Measurements from ENCODE around the gene ACOXL. TPM values are rescaled to one million over a fixed set of nuclear protein-coding genes. Genes with fewer than 3 reads are reported as not detected.
"Not testable (repeated sequence)": the region's sequence is repeated elsewhere in the genome, so short reads cannot be mapped to it uniquely, and the experiment has no call there.

Gene ACOXL
- polyA plus RNA-seq, 3 donors from 2014 or later = not detected

DNA sequence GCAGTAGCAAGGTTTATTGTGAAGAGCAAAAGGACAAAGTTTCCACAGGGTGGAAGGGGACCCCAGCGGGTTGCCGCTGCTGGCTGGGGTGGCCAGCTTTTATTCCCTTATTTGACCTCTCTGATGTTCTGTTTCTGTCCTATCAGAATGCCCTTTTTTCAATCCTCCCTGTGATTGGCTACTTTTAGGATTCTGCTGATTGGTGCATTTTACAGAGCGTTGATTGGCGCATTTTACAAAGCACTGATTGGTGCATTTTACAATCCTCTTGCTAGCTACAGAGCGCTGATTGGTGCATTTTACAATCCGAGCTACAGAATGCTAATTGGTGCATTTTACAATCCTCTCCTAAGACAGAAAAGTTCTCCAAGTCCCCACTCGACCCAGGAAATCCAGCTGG lies 123.5 kb downstream of the ACOXL start:
- peak overlapping the region in 3 of 6 donors; percentile 35 to 64 (median 36) for H3K27ac Mint-ChIP-seq
- H3K4me3 Mint-ChIP-seq = peak overlapping the region in 3 of 5 donors; percentile 7 to 53 (median 48)
- not testable (repeated sequence) for H3K36me3 Mint-ChIP-seq, H3K9me3 Mint-ChIP-seq, DNase-seq
- peaks cover 78 to 92% of the 10 kb centered on the region in 2 donors for H3K4me1 Mint-ChIP-seq
- peaks cover 6 to 20% (median 19%) of the 10 kb centered on the region in 3 donors for H3K27me3 Mint-ChIP-seq (ENCODE audit: low read depth in 3 of 3)

GRCh38 chr2:110858135-110858725 lies 125.9 kb downstream of the ACOXL start:
- H3K4me1 Mint-ChIP-seq = peaks cover 54 to 71% of the 10 kb centered on the region in 2 donors
- DNase-seq = peak; percentile 68 to 80 (median 72)
- H3K9me3 Mint-ChIP-seq = no peaks in the 10 kb centered on the region
- no peaks in the 10 kb centered on the region for H3K36me3 Mint-ChIP-seq
- H3K27ac Mint-ChIP-seq = peak overlapping the region; percentile 24 to 80 (median 66)
- H3K27me3 Mint-ChIP-seq (ENCODE audit: low read depth in 3 of 3) = peaks cover 2 to 18% (median 9%) of the 10 kb centered on the region in 3 donors
- peak overlapping the region; percentile 0 to 74 (median 19) for H3K4me3 Mint-ChIP-seq

DNA sequence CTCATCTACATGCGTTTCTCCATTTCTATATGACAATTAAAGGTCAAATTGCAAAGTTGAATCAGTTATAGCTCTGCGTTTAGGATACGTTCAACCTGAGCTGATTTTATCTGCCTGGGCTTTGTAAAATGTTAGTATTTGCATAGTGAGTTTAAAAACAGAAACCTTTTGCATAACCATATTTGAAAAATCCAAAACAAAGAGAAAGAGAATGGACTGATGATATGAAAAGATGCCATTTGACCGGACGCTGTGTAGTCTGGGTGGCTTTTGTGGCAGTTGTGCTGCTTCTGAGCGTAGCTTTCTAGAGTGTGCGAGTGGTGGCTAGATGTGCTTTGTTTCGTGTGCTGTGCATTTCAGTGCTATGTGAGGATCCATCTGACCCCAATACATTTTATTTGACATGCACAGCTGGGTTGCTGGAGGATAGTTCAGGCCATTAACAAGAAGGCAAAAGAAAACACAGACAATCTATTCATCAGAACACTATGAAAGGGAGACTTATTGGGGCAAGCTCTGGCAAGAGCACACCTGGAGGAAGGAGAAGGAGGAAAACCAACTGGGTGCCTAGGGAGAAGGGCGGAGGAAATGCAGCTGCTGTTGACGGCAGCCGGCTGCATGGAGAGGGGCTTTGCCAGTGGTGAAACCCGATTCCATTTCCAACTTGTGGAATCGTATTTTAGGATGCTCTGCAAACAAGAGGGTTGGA lies 126.8 kb downstream of the ACOXL start:
- peaks cover 2 to 18% (median 8%) of the 10 kb centered on the region in 3 donors for H3K27me3 Mint-ChIP-seq (ENCODE audit: low read depth in 3 of 3)
- H3K4me1 Mint-ChIP-seq = peaks cover 46 to 61% of the 10 kb centered on the region in 2 donors
- no peaks in the 10 kb centered on the region for H3K9me3 Mint-ChIP-seq
- peak overlapping the region; percentile 12 to 74 (median 18) for H3K4me3 Mint-ChIP-seq
- no peak for DNase-seq
- no peaks in the 10 kb centered on the region for H3K36me3 Mint-ChIP-seq
- H3K27ac Mint-ChIP-seq = peak overlapping the region in 3 of 6 donors; percentile 23 to 80 (median 24)

GRCh38 chr2:110860630-110861029 lies 128.3 kb downstream of the ACOXL start:
- no peak for DNase-seq
- Mint-ChIP-seq H3K4me3 (peak overlapping the region in 1 of 5 donors; percentile 50), H3K27ac (peak overlapping the region in 1 of 6 donors; percentile 8), H3K27me3 (ENCODE audit: low read depth in 3 of 3) (peaks cover 2 to 18% (median 8%) of the 10 kb centered on the region in 3 donors), H3K9me3 (no peaks in the 10 kb centered on the region), H3K36me3 (no peaks in the 10 kb centered on the region), H3K4me1 (peaks cover 32 to 47% of the 10 kb centered on the region in 2 donors)

DNA sequence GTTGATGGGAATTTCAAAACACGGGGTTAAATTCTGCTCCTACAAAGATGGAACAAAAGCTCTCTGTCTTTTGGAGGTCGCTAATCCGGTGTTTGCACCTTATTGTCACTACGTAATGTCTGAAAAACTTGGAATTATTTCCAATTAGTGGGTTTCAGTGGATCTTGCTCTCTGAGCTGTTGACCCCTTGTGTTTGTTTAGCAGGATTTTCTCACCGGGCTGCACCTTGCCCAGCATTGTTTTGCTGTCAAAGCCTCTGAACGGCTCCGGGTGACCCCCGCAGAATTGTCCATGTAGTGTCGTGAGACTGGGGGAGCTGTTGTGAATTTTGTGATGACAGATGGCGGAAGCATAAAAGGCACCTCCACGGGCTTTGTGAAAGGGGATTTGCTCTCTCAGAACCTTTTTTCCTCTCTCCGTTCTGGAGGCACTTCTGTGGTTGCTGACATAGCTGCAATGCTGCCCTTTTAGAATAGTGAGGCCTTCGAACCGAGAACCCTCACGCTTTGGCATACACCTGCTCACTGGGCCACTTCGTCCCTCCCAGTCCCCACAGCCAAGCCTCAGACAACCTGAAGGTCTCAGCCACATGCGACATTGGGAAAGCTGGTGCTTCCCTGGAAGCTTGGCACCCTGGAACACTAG lies 129.4 kb downstream of the ACOXL start:
- Mint-ChIP-seq H3K36me3 (no peaks in the 10 kb centered on the region), H3K27me3 (ENCODE audit: low read depth in 3 of 3) (peaks cover 2 to 18% (median 8%) of the 10 kb centered on the region in 3 donors), H3K27ac (peak overlapping the region in 1 of 6 donors; percentile 14), H3K4me1 (peaks cover 23 to 35% of the 10 kb centered on the region in 2 donors), H3K9me3 (no peaks in the 10 kb centered on the region), H3K4me3 (no peak overlapping the region)
- no peak for DNase-seq

DNA sequence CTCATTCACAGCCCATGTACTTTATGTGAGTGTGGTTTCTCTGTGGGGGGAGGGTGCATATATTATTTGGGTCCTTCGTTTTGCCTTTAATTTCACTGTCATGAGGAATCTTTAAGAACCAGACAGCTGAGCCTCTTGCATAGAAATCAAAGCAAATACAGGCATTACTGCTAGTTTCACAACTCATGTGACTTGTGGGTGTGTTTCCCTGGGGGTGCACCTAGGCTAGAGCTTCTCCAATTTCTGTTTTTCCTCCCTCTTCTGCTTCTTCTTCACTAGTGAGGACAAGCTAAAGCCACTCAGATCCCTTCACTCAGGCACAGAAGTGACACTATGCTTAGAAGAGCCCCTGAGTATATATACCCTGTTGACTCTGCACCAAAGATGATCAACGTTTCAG lies 131.4 kb downstream of the ACOXL start:
- no peak for DNase-seq
- H3K27me3 Mint-ChIP-seq (ENCODE audit: low read depth in 3 of 3) = peaks cover 2 to 16% (median 5%) of the 10 kb centered on the region in 3 donors
- H3K4me1 Mint-ChIP-seq = peaks cover 15 to 22% of the 10 kb centered on the region in 2 donors
- H3K36me3 Mint-ChIP-seq = no peaks in the 10 kb centered on the region
- H3K27ac Mint-ChIP-seq = no peak overlapping the region
- H3K4me3 Mint-ChIP-seq = no peak overlapping the region
- H3K9me3 Mint-ChIP-seq = no peaks in the 10 kb centered on the region

DNA sequence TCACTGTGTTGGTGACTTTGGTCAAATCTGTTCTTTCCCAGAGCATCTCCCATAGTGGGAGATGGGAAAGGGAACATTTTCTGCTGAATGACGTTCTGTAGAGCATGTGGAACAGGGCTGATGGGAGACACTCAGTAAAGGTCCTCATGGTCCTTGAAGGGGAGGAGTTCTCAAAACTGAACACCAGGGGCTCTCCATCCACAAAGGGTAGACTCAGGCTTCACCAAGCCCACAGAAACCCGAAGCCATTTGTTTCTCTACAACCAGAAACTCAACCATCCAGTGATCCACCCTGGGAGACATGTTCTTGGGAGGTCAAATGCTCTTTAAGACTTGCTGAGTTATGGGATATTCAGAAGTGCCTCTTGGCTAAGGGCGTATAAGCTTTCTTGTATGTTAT lies 131.8 kb downstream of the ACOXL start:
- H3K4me3 Mint-ChIP-seq = no peak overlapping the region
- H3K27me3 Mint-ChIP-seq (ENCODE audit: low read depth in 3 of 3) = peaks cover 2 to 16% (median 3%) of the 10 kb centered on the region in 3 donors
- peaks cover 11 to 18% of the 10 kb centered on the region in 2 donors for H3K4me1 Mint-ChIP-seq

GRCh38 chr2:110864731-110865130 lies 132.4 kb downstream of the ACOXL start:
- Mint-ChIP-seq H3K36me3 (no peaks in the 10 kb centered on the region), H3K9me3 (no peaks in the 10 kb centered on the region), H3K4me3 (no peak overlapping the region), H3K4me1 (peaks cover 8 to 12% of the 10 kb centered on the region in 2 donors), H3K27ac (no peak overlapping the region), H3K27me3 (ENCODE audit: low read depth in 3 of 3) (peaks cover 0 to 16% (median 2%) of the 10 kb centered on the region in 3 donors)
- no peak for DNase-seq

More for the DNA sequence above, 131.8 kb downstream of the ACOXL start:
- no peak overlapping the region for H3K27ac Mint-ChIP-seq
- no peaks in the 10 kb centered on the region for H3K9me3 Mint-ChIP-seq
- no peaks in the 10 kb centered on the region for H3K36me3 Mint-ChIP-seq
- no peak for DNase-seq

GRCh38 chr2:110865188-110865587 lies 132.8 kb downstream of the ACOXL start:
- H3K4me3 Mint-ChIP-seq = peak overlapping the region in 1 of 5 donors; percentile 42
- peaks cover 7 to 8% of the 10 kb centered on the region in 2 donors for H3K4me1 Mint-ChIP-seq
- peaks cover 0 to 12% (median 2%) of the 10 kb centered on the region in 3 donors for H3K27me3 Mint-ChIP-seq (ENCODE audit: low read depth in 3 of 3)
- no peak for DNase-seq
- H3K36me3 Mint-ChIP-seq = no peaks in the 10 kb centered on the region
- no peaks in the 10 kb centered on the region for H3K9me3 Mint-ChIP-seq
- H3K27ac Mint-ChIP-seq = peak overlapping the region in 1 of 6 donors; percentile 16

- Mint-ChIP-seq H3K9me3 (no peaks in the 10 kb centered on the region), H3K27me3 (ENCODE audit: low read depth in 3 of 3) (peaks cover 0 to 5% (median 0%) of the 10 kb centered on the region in 3 donors), H3K4me1 (peaks cover under 1 to 1% of the 10 kb centered on the region in 2 donors), H3K27ac (no peak overlapping the region), H3K4me3 (no peak overlapping the region), H3K36me3 (no peaks in the 10 kb centered on the region)
- DNase-seq = no peak
Observed at GRCh38 chr2:110866045-110866444, 133.7 kb downstream of the ACOXL start.

DNA sequence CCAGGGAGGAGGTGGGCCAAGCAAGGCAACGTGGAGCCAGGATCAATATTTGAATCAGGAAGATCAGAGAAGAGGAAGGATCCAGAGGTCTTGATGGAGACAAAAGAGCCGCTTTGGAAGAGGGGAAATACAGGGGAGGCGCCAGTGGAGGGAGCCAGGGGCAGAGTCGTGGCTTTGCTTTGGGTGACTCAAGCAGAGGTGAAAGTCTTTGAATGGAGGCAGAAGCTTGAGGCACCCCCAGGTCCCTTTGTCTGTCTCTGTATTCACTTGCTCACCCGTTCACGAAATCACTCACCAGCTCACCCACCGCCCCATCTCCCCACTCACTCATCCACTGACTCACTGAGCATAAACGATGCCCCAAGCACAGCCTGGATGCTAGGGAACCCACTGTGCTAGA lies 134.1 kb downstream of the ACOXL start:
- Mint-ChIP-seq H3K9me3 (no peaks in the 10 kb centered on the region), H3K27ac (no peak overlapping the region), H3K4me3 (no peak overlapping the region), H3K36me3 (no peaks in the 10 kb centered on the region), H3K27me3 (ENCODE audit: low read depth in 3 of 3) (peaks cover 0 to 5% (median 0%) of the 10 kb centered on the region in 3 donors), H3K4me1 (peaks cover 0 to 1% of the 10 kb centered on the region in 2 donors)
- DNase-seq = no peak

- DNase-seq = no peak
- Mint-ChIP-seq H3K27me3 (ENCODE audit: low read depth in 3 of 3) (no peaks in the 10 kb centered on the region), H3K4me1 (peaks cover 0 to 1% of the 10 kb centered on the region in 2 donors), H3K4me3 (no peak overlapping the region), H3K9me3 (no peaks in the 10 kb centered on the region), H3K27ac (no peak overlapping the region), H3K36me3 (no peaks in the 10 kb centered on the region)
Observed at GRCh38 chr2:110867078-110867477, 134.7 kb downstream of the ACOXL start.

GRCh38 chr2:110868971-110869370 lies 136.6 kb downstream of the ACOXL start:
- DNase-seq = no peak
- Mint-ChIP-seq H3K27ac (no peak overlapping the region), H3K9me3 (no peaks in the 10 kb centered on the region), H3K4me3 (no peak overlapping the region), H3K36me3 (no peaks in the 10 kb centered on the region), H3K27me3 (ENCODE audit: low read depth in 3 of 3) (peaks cover 0 to 2% (median 0%) of the 10 kb centered on the region in 3 donors), H3K4me1 (peaks cover 0 to 1% of the 10 kb centered on the region in 2 donors)
